Stomach (tissue), 9 donors: ENCODE measurements around the gene TDRKH. TPM values are rescaled to one million over a fixed set of nuclear protein-coding genes. Genes with fewer than 3 reads are reported as not detected.

ENCODE experiments used
- DNase-seq, 2 donors: peaks; one replicate each; pipeline versions ENCODE4 v3.0.0 to v3.0.0-alpha.2; 2013 to 2019
- H3K27ac ChIP-seq, 5 donors: fragments of 200-600 bp in 4 of 5; sonication (generic) in 4 of 5; one replicate each; pipeline ENCODE4 v1.5.1; 2013 to 2019; ENCODE audit warnings: mild to moderate bottlenecking in 1 of 5, moderate library complexity in 1 of 5
- H3K27me3 ChIP-seq, 3 donors: fragments of 200-600 bp; sonication (generic); one replicate each; pipeline ENCODE4 v1.5.1; 2017 to 2019; ENCODE audit warnings: mixed run types in 1 of 3
- H3K36me3 ChIP-seq, 4 donors: fragments of 200-600 bp; sonication (generic); 1 replicate in 3 of 4; 2 replicates in 1 of 4; pipeline ENCODE4 v1.5.1; 2016 to 2019
- H3K4me1 ChIP-seq, 4 donors: fragments of 200-600 bp; sonication (generic); one replicate each; pipeline ENCODE4 v1.5.1; 2016 to 2019
- H3K4me3 ChIP-seq, 4 donors: fragments of 200-600 bp; sonication (generic) in 3 of 4; one replicate each; pipeline ENCODE4 v1.5.1; 2016 to 2019; ENCODE audit warnings: mild to moderate bottlenecking in 1 of 4
- H3K9me3 ChIP-seq, 4 donors: fragments of 200-600 bp; sonication (generic); one replicate each; pipeline ENCODE4 v1.5.1; 2016 to 2019
- EP300 ChIP-seq: sonication (generic); formaldehyde crosslinking; IDR thresholded peaks from one replicate; pipeline ENCODE4 v1.6.1; 2017; ENCODE audit warnings: antibody characterized with exemption
- POLR2A ChIP-seq, 4 donors: fragments of 450-650 bp; IDR thresholded peaks; one replicate each; pipeline ENCODE4 v1.6.1; 2016; ENCODE audit warnings: antibody characterized with exemption in 4 of 4, control low read depth in 2 of 4, mild to moderate bottlenecking in 1 of 4, moderate library complexity in 1 of 4
- POLR2AphosphoS5 ChIP-seq, 3 donors: sonication (generic); formaldehyde crosslinking; IDR thresholded peaks; one replicate each; pipeline ENCODE4 v1.6.1; 2016; ENCODE audit warnings: antibody characterized with exemption in 3 of 3
- WGBS, 5 donors: extraction: QIAGEN DNeasy Blood & Tissue Kit in 3 of 5; methylation state at CpG; one replicate each; pipeline versions ENCODE4 v1.1.5 to v1.1.7; 2013 to 2018; 5-methylcytosine and 5-hydroxymethylcytosine counted together
- intact Hi-C: fragments of 100-400 bp; cut with DNase I; formaldehyde crosslinking; loops from one replicate; pipeline ENCODE4 v1.15.1; 2023; ENCODE audit warnings: low total_unique reads
- polyA plus RNA-seq, 3 donors: library from polyadenylated mRNA; stranded (reverse); fragments of 200-250 nt; gene quantifications; one replicate each; pipeline ENCODE4 v1.2.3, GENCODE V29; 2013
- total RNA-seq, 5 donors: library from RNA; depleted of rRNA; stranded (reverse); fragments of >200 nt; gene quantifications; one replicate each; pipeline versions ENCODE4 v1.1.0 to v1.2.3, GENCODE V29; 2014 to 2016
- TF ChIP-seq, protein P1 (sequence below), 7 experiments: fragments of 450-650 bp in 4 of 7; fragments of 200-600 bp in 3 of 7; sonication (generic) in 3 of 7; IDR thresholded peaks; one replicate each; pipeline ENCODE4 v1.5.1; 2016 to 2019; ENCODE audit warnings: antibody characterized with exemption in 7 of 7, control low read depth in 2 of 7, mild to moderate bottlenecking in 1 of 7
- donor health status: healthy with polysubstance abuse.
- donor health status: Bipolar disorder and iron deficiency.
- donor health status: healthy.

The TDRKH gene
- total and polyA plus RNA-seq, 8 donors, result 0.29 to 30.4 (median 2.5) TPM

DNA sequence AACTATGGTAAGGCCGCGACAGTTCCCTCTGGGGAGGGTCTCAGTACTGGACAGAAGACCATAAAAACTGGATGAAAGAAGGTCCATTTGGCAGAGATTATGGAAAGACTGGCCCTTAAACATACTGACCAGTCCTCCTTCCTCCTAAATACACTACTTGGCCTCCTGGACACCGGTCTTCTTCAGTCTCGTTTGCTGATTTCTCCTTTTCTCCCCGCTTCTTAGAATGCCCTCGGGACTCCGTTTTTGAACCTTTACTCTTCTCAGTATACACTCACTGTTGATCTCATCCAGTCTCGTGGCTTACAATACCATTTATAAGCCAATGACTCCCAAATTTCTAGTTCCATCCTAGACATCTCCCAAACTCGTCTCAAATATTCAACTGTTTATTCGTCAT lies 26.3 kb downstream of the TDRKH start:
- TF ChIP-seq, protein P1, sequence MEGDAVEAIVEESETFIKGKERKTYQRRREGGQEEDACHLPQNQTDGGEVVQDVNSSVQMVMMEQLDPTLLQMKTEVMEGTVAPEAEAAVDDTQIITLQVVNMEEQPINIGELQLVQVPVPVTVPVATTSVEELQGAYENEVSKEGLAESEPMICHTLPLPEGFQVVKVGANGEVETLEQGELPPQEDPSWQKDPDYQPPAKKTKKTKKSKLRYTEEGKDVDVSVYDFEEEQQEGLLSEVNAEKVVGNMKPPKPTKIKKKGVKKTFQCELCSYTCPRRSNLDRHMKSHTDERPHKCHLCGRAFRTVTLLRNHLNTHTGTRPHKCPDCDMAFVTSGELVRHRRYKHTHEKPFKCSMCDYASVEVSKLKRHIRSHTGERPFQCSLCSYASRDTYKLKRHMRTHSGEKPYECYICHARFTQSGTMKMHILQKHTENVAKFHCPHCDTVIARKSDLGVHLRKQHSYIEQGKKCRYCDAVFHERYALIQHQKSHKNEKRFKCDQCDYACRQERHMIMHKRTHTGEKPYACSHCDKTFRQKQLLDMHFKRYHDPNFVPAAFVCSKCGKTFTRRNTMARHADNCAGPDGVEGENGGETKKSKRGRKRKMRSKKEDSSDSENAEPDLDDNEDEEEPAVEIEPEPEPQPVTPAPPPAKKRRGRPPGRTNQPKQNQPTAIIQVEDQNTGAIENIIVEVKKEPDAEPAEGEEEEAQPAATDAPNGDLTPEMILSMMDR (IDR thresholded peaks at IDR 0.05), result no peak
- peaks cover 13 to 22% (median 18%) of the 10 kb centered on the region in 4 donors for H3K4me1 ChIP-seq
- no peaks in the 10 kb centered on the region for H3K9me3 ChIP-seq
- 44 to 59% (median 48%) methylated on average over 10 of the region's 10 CpGs for WGBS, 5 donors
- DNase-seq, result peak in 1 of 2 donors; percentile 18
- peak overlapping the region; percentile 69 to 92 (median 80) for H3K4me3 ChIP-seq
- H3K27me3 ChIP-seq, result no peaks in the 10 kb centered on the region
- H3K27ac ChIP-seq, result peak overlapping the region; percentile 82 to 93 (median 89)
- intact Hi-C loops, result no loop called here
- H3K36me3 ChIP-seq, result peaks cover 21 to 34% (median 33%) of the 10 kb centered on the region in 4 donors

DNA sequence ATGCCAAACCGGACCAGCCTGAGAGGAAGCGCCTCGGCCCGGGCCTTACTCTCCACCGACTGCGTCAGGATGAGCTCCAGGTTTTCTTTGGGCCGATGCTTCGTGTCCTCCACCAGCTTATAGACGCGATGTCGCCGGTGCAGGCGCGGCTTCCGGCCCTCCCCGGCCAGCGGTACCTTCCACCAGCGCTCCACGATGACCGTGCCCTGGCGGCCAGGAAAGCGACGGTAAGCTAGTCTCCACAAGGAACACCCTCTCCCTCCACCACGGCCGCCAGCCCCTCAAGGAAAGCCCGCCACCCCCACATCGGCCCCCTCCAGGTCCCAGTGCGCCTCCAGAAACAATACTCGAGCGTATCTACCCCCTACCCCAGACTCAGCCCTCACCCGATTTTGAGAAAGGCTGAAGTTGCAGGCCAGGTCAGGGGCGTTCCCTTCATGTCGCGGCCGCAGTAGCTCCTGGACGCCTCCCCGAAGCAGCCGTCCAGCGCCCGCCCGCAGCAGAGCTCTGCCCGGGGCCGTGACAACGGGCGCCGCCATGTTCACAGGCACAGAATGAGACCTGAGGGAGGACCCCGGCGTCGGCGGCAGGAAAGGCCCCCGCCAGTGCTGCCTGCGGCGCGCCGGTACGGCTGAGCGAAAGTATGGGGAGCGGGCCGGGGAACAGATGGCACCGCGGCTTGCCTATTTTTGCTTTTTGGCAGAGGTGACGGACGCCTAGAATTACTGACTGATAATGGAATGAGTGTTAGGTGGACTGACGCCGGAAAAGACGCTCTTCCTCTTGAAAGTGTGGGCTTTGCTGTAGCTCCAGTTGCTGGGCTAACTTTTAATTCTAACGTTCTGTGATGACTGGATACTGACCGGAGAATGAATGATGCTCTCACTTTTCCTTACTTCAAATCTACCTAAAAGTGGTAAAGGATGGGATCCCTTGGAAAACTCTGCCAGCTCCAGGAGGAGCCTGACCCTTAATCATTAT lies 27.1 kb downstream of the TDRKH start, which contains the start of gene MRPL9:
Gene MRPL9 (minus strand): TSS at position 556 of the 981 bp plus-strand sequence. CDS start 17 bp downstream, at position 539.
- WGBS, 5 donors, result 0 to 1% (median 1%) methylated on average over 35 to 68 of the region's 68 CpGs

DNA sequence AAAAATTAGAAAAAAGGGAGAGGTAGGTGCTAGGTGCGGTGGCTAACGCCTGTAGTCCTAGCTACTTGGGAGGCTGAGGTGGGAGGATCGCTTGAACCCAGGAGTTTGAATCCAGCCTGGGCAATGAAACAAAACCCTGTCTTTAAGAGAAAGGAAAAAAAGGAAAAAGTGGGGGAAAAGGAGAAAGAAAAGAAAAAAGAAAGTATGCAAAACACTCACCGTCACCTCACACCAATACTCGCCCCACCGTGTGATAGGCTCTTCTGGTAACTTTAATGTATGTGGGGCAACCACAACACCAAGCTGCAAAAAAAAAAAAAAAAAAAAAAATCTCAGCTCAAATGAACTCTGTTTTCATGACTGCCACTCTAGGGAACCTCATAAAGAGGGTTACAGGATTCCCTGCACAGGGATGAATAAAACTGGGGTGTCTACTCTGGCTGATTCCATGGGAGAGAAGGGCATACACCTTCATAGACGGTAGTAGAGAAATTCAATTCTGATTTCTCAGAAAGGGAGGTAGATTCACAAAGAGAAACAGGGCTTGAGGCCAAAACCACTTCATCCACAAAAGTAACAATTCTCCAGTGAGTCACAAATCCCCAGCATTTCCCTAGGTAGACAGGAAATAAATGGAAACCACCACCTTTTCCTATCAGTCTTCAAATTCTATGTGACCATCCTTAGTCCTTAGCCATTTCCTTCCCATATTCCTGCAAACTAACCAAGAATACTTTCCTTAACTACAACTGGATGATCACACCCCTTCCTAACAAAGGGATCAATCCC lies 29.5 kb downstream of the TDRKH start:
- H3K9me3 ChIP-seq, result no peaks in the 10 kb centered on the region
- peaks cover 21 to 65% (median 56%) of the 10 kb centered on the region in 4 donors for H3K36me3 ChIP-seq
- H3K4me1 ChIP-seq, result peaks cover 13 to 22% (median 18%) of the 10 kb centered on the region in 4 donors
- intact Hi-C loops, result no loop called here
- TF ChIP-seq POLR2AphosphoS5 (IDR thresholded peaks at IDR 0.05), result no peak
- no peak for TF ChIP-seq POLR2A (IDR thresholded peaks at IDR 0.05)
- TF ChIP-seq, protein P1 (IDR thresholded peaks at IDR 0.05), result no peak
- TF ChIP-seq EP300, result no peak
- no peak for DNase-seq
- H3K27ac ChIP-seq, result no peak overlapping the region
- no peak overlapping the region for H3K4me3 ChIP-seq
- H3K27me3 ChIP-seq, result no peaks in the 10 kb centered on the region
- WGBS, 5 donors, result 73 to 95% (median 91%) methylated on average over 7 of the region's 7 CpGs

More for the DNA sequence above, 27.1 kb downstream of the TDRKH start, which contains the start of gene MRPL9:
- intact Hi-C loops, result no loop called here
- peaks cover 13 to 22% (median 18%) of the 10 kb centered on the region in 4 donors for H3K4me1 ChIP-seq
- peak within 1 kb of the TSS; percentile 69 to 92 (median 80) for H3K4me3 ChIP-seq
- TF ChIP-seq POLR2AphosphoS5 (IDR thresholded peaks at IDR 0.05) (peak; percentile 21 to 71 (median 69)), POLR2A (IDR thresholded peaks at IDR 0.05) (no peak), EP300 (no peak)
- TF ChIP-seq, protein P1 (IDR thresholded peaks at IDR 0.05), result no peak
- peak; percentile 84 to 94 for DNase-seq
- peaks cover 21 to 41% (median 40%) of the 10 kb centered on the region in 4 donors for H3K36me3 ChIP-seq
- no peaks in the 10 kb centered on the region for H3K27me3 ChIP-seq
- no peaks in the 10 kb centered on the region for H3K9me3 ChIP-seq
- peak within 1 kb of the TSS; percentile 82 to 93 (median 89) for H3K27ac ChIP-seq

DNA sequence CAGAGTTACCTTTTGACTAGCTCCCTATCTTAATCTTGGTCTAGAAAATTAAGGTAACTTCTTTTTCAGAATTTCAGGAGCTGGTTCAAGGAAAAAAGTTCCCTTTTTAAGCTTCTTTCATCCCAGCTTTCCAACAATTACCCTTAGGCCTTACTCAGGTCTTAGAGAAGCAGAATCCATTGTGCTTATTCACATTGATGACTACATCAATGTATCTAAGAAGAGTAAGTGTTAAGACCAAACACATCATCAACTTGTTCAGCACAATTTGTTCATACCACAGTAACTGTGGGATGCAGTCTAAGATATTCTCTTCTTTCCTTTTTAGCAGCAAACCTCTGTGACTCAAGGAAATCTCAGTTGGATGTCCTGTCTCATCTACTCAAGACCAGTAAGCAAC lies 31.1 kb downstream of the TDRKH start:
- H3K4me3 ChIP-seq, result no peak overlapping the region
- H3K9me3 ChIP-seq, result no peaks in the 10 kb centered on the region
- peaks cover 13 to 21% (median 16%) of the 10 kb centered on the region in 4 donors for H3K4me1 ChIP-seq
- H3K27me3 ChIP-seq, result no peaks in the 10 kb centered on the region
- H3K27ac ChIP-seq, result no peak overlapping the region
- TF ChIP-seq POLR2A (IDR thresholded peaks at IDR 0.05) (no peak), EP300 (no peak), POLR2AphosphoS5 (IDR thresholded peaks at IDR 0.05) (no peak)
- TF ChIP-seq, protein P1 (IDR thresholded peaks at IDR 0.05), result no peak
- intact Hi-C loops, result no loop called here
- H3K36me3 ChIP-seq, result peaks cover 21 to 69% (median 56%) of the 10 kb centered on the region in 4 donors
- no peak for DNase-seq
